Gastroesophageal sphincter (tissue), 4 donors: ENCODE measurements around the gene TOP1. TPM values are rescaled to one million over a fixed set of nuclear protein-coding genes. Genes with fewer than 3 reads are reported as not detected.

Experiments
- ATAC-seq: fragments of 150-250 bp; one replicate; pipeline ENCODE4 v1.9.1; 2016; ENCODE audit warnings: mild to moderate bottlenecking, moderate library complexity
- H3K27ac ChIP-seq, 4 donors: fragments of 200-600 bp; sonication (generic) in 3 of 4; 1 replicate in 3 of 4; 2 replicates in 1 of 4; pipeline ENCODE4 v1.5.1; 2016 to 2019
- H3K27me3 ChIP-seq: fragments of 200-600 bp; sonication (generic); one replicate; pipeline ENCODE4 v1.5.1; 2019
- H3K36me3 ChIP-seq, 2 donors: fragments of 200-600 bp; sonication (generic); one replicate each; pipeline ENCODE4 v1.5.1; 2019; ENCODE audit warnings: control low read depth in 1 of 2
- H3K4me1 ChIP-seq, 3 donors: fragments of 200-600 bp; sonication (generic); 1 replicate in 2 of 3; 2 replicates in 1 of 3; pipeline ENCODE4 v1.5.1; 2016 to 2019; ENCODE audit warnings: control low read depth in 2 of 3
- H3K4me3 ChIP-seq, 2 donors: fragments of 200-600 bp; sonication (generic); one replicate each; pipeline ENCODE4 v1.5.1; 2019; ENCODE audit warnings: mild to moderate bottlenecking in 1 of 2, moderate library complexity in 1 of 2
- H3K9me3 ChIP-seq, 3 donors: fragments of 200-600 bp; sonication (generic); one replicate each; pipeline ENCODE4 v1.5.1; 2017 to 2019; ENCODE audit warnings: control low read depth in 2 of 3
- EP300 ChIP-seq: sonication (generic); formaldehyde crosslinking; IDR thresholded peaks from one replicate; pipeline ENCODE4 v1.6.1; 2017; ENCODE audit warnings: antibody characterized with exemption, mild to moderate bottlenecking
- POLR2A ChIP-seq, 2 donors: fragments of 450-650 bp; IDR thresholded peaks; one replicate each; pipeline ENCODE4 v1.6.1; 2017; ENCODE audit warnings: antibody characterized with exemption in 2 of 2, mild to moderate bottlenecking in 2 of 2, moderate library complexity in 1 of 2
- POLR2AphosphoS5 ChIP-seq: sonication (generic); formaldehyde crosslinking; IDR thresholded peaks from one replicate; pipeline ENCODE4 v1.6.1; 2017; ENCODE audit warnings: antibody characterized with exemption
- WGBS, 2 donors: methylation state at CpG; one replicate each; pipeline ENCODE4 v1.1.5; 2018; ENCODE audit warnings: low coverage in 1 of 2; 5-methylcytosine and 5-hydroxymethylcytosine counted together
- total RNA-seq, 4 donors: library from RNA; depleted of rRNA; stranded (reverse); fragments of >200 nt; gene quantifications; one replicate each; pipeline ENCODE4 v1.1.0, GENCODE V29; 2016
- TF ChIP-seq, protein P1 (sequence below), 4 experiments: fragments of 200-600 bp in 2 of 4; fragments of 450-650 bp in 2 of 4; sonication (generic) in 1 of 4; IDR thresholded peaks; one replicate each; pipeline ENCODE4 v1.5.1; 2017 to 2019; ENCODE audit warnings: antibody characterized with exemption in 4 of 4, mild to moderate bottlenecking in 2 of 4, moderate library complexity in 2 of 4

Gene TOP1
- total RNA-seq, 4 donors from 2014 or later: 22.0 to 31.6 (median 28.8) TPM

DNA sequence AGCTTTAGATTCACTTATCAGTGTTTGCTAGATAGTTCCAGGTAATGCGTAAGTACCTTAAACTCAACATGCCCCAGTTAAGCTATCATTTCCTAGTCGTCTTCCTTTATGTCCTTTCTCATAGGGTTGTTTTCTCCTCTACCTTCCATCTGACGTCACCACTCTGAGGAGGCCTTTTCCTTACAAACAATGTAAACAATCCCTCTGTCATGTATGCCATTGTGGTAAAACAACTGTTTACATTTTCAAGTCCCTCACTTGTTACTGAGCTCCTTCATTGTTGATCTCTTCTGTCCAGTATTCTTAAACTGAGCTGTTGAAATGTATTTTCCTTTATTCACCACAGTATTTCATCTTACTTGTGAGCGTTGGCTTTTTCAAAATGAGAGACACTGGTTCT, 63.3 kb downstream of the TOP1 start:
- Histone ChIP-seq H3K4me3 (no peak overlapping the region), H3K9me3 (no peaks in the 10 kb centered on the region), H3K36me3 (peaks cover 0 to 77% of the 10 kb centered on the region in 2 donors), H3K27ac (no peak overlapping the region), H3K27me3 (no peaks in the 10 kb centered on the region), H3K4me1 (no peaks in the 10 kb centered on the region)
- TF ChIP-seq POLR2A (IDR thresholded peaks at IDR 0.05) (no peak), EP300 (no peak), POLR2AphosphoS5 (no peak)
- TF ChIP-seq, protein P1, sequence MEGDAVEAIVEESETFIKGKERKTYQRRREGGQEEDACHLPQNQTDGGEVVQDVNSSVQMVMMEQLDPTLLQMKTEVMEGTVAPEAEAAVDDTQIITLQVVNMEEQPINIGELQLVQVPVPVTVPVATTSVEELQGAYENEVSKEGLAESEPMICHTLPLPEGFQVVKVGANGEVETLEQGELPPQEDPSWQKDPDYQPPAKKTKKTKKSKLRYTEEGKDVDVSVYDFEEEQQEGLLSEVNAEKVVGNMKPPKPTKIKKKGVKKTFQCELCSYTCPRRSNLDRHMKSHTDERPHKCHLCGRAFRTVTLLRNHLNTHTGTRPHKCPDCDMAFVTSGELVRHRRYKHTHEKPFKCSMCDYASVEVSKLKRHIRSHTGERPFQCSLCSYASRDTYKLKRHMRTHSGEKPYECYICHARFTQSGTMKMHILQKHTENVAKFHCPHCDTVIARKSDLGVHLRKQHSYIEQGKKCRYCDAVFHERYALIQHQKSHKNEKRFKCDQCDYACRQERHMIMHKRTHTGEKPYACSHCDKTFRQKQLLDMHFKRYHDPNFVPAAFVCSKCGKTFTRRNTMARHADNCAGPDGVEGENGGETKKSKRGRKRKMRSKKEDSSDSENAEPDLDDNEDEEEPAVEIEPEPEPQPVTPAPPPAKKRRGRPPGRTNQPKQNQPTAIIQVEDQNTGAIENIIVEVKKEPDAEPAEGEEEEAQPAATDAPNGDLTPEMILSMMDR (IDR thresholded peaks at IDR 0.05): no peak
- ATAC-seq: no peak
- 72 to 80% methylated on average over 4 of the region's 4 CpGs for WGBS, 2 donors

DNA sequence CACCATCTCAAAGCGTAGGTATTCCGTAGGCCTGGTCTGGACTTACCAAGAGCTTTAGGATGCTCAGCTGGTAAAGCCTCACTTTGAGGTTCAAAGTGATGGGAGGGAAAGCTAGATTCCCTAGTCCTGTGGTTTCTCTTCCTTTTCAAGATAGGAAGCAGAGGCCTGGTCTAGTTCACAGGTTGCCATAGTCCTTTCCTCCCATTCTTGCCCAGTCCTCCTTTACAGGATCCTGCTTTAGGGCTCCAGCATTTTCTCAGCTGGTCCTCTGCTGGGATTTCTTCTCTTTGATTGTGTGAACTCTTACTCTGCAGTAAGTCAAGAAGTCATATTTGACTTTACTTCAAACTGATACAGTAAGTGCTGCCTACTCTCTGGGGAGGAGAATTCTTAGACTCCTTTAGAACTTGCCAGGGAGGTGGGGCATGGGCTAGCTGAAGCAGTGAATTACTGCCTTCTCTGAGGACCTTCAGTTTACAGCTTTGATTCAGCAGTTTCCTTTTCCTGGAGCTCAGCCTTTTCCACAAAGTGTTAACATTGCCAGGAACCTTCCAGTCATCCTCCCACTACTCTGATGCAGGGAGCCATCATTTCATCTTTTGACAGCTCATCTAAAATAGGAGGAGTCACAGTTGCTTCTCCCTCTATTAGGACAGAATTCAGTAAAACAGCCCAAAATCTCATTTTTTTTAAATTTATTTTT, 65.9 kb downstream of the TOP1 start:
- Histone ChIP-seq H3K9me3 (no peaks in the 10 kb centered on the region), H3K36me3 (peaks cover 0 to 80% of the 10 kb centered on the region in 2 donors), H3K4me3 (no peak overlapping the region), H3K27ac (no peak overlapping the region), H3K4me1 (peaks cover 0 to 5% (median 0%) of the 10 kb centered on the region in 3 donors), H3K27me3 (no peaks in the 10 kb centered on the region)
- WGBS, 2 donors: 60% methylated on average over 1 of the region's 2 CpGs; no CpG with 5 or more reads in 1 of the 2 donors
- TF ChIP-seq POLR2AphosphoS5 (no peak), POLR2A (IDR thresholded peaks at IDR 0.05) (no peak), EP300 (no peak)
- TF ChIP-seq, protein P1 (IDR thresholded peaks at IDR 0.05): no peak
- ATAC-seq: no peak

DNA sequence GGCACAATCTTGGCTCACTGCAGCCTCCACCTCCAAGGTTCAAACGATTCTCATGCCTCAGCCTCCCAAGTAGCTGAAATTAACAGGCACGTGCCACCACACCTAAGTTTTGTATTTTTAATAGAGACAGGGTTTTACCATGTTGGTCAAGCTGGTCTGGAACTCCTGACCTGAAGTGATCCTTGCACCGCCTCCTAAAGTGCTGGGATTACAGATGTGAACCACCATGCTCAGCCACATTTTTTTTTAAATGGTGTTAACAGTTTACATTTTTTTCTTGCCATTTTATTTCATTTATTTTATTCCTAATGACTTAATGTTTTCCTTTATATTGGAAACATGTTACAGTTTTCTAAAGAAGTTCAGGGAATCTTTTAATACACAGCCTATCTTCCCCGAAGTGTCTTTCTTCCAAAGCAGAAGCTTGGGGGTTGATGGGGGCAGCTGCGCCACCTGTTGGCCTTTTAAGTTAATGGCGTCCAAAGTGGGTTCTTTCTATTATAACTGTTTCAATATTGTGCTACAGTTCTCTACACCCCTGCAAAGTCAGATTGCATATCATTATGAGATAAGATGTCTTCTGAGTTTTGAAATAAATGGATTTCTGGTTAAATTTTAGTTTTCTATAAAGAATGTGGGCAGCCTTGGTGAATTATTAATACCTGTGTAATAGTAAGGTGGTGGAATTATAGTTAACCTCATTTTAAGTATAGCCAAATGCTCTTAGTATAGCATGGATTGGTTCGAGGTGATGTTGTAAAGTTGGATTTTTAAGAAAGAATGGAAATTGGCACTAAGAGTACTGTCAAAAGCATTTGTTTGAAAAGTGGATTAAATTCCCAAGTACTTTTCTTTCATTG, 66.7 kb downstream of the TOP1 start:
- H3K36me3 ChIP-seq: peaks cover 3 to 82% of the 10 kb centered on the region in 2 donors
- TF ChIP-seq, protein P1 (IDR thresholded peaks at IDR 0.05): peak; percentile 74 to 90 (median 80)
- TF ChIP-seq POLR2AphosphoS5 (peak; percentile 8), EP300 (no peak), POLR2A (IDR thresholded peaks at IDR 0.05) (no peak)
- H3K27ac ChIP-seq: no peak overlapping the region
- no peak overlapping the region for H3K4me3 ChIP-seq
- H3K9me3 ChIP-seq: no peaks in the 10 kb centered on the region
- ATAC-seq: peak; percentile 56
- WGBS, 2 donors: 36 to 39% methylated on average over 5 to 7 of the region's 7 CpGs
- H3K27me3 ChIP-seq: no peaks in the 10 kb centered on the region
- H3K4me1 ChIP-seq: peaks cover 0 to 5% (median 0%) of the 10 kb centered on the region in 3 donors

DNA sequence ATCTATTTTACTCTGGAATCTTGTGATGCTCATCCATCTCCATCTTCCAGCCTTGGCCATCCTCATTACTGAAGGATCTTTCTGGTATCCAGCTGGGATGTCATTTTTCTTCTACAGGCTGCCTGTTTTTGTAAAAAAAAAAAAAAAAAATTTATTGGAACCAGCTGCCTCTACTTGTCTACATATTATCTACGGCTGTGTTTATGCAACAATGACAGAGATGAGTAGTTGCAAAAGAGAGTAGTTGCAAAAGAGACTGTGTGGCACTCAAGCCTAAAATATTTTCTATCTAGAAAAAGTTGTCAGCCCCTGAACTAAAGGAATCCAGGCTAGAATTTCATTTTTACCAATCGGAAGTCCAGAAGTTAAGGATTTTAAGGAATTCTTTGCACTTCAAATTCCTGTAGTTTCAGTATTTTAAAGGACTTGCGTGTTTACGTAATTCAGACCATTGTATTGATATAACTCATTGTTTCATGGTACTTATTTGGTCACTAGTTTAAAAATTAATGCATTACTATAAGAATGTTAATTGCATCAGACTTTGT, 70.2 kb downstream of the TOP1 start:
- WGBS, 2 donors: 56 to 73% methylated on average over 4 of the region's 4 CpGs
- H3K27ac ChIP-seq: no peak overlapping the region
- no peaks in the 10 kb centered on the region for H3K9me3 ChIP-seq
- no peak overlapping the region for H3K4me3 ChIP-seq
- H3K36me3 ChIP-seq: peaks cover 13 to 94% of the 10 kb centered on the region in 2 donors
- H3K4me1 ChIP-seq: peaks cover 0 to 5% (median 0%) of the 10 kb centered on the region in 3 donors
- TF ChIP-seq POLR2AphosphoS5 (peak; percentile 45), EP300 (no peak), POLR2A (IDR thresholded peaks at IDR 0.05) (no peak)
- TF ChIP-seq, protein P1 (IDR thresholded peaks at IDR 0.05): no peak
- ATAC-seq: peak; percentile 84
- H3K27me3 ChIP-seq: no peaks in the 10 kb centered on the region
